ENCODE results near the gene VAC14. TPM values are rescaled to one million over a fixed set of nuclear protein-coding genes. Genes with fewer than 3 reads are reported as not detected.

VAC14 gene
- total RNA-seq, 4 donors from 2014 or later = 23.5 to 44.1 (median 29.8) TPM

GRCh38 chr16:70678121-70678897 lies 122.6 kb downstream of the VAC14 start:
- Histone ChIP-seq H3K36me3 (peaks cover 0 to 65% of the 10 kb centered on the region in 2 donors), H3K4me3 (no peak overlapping the region), H3K27me3 (no peaks in the 10 kb centered on the region), H3K9me3 (no peaks in the 10 kb centered on the region), H3K4me1 (peaks cover 0 to 75% (median 33%) of the 10 kb centered on the region in 3 donors), H3K27ac (peak overlapping the region in 3 of 4 donors; percentile 97 to 98 (median 97))
- TF ChIP-seq POLR2A (IDR thresholded peaks at IDR 0.05) = no peak
- TF ChIP-seq CTCF (IDR thresholded peaks at IDR 0.05) = no peak
- no peak for TF ChIP-seq EP300 (IDR thresholded peaks at IDR 0.05)
- no peak for TF ChIP-seq POLR2AphosphoS5 (IDR thresholded peaks at IDR 0.05)
- ATAC-seq = no peak
- 80% methylated on average over 1 of the region's 22 CpGs; no CpG with 5 or more reads in 1 of the 2 donors for WGBS, 2 donors (ENCODE audit: low coverage in 1 of 2)

GRCh38 chr16:70677499-70678120 lies 123.3 kb downstream of the VAC14 start:
- H3K4me3 ChIP-seq = no peak overlapping the region
- peaks cover 0 to 75% (median 26%) of the 10 kb centered on the region in 3 donors for H3K4me1 ChIP-seq
- no peaks in the 10 kb centered on the region for H3K27me3 ChIP-seq
- H3K9me3 ChIP-seq = no peaks in the 10 kb centered on the region
- WGBS, 2 donors (ENCODE audit: low coverage in 1 of 2) = 100% methylated on average over 3 of the region's 15 CpGs; no CpG with 5 or more reads in 1 of the 2 donors
- no peak for ATAC-seq
- H3K36me3 ChIP-seq = peaks cover 0 to 72% of the 10 kb centered on the region in 2 donors
- TF ChIP-seq CTCF (IDR thresholded peaks at IDR 0.05) (no peak), EP300 (IDR thresholded peaks at IDR 0.05) (no peak), POLR2AphosphoS5 (IDR thresholded peaks at IDR 0.05) (no peak), POLR2A (IDR thresholded peaks at IDR 0.05) (no peak)
- peak overlapping the region in 3 of 4 donors; percentile 48 to 98 (median 97) for H3K27ac ChIP-seq

GRCh38 chr16:70676675-70677498 lies 124.1 kb downstream of the VAC14 start:
- ATAC-seq = no peak
- 81 to 85% methylated on average over 4 to 6 of the region's 14 CpGs for WGBS, 2 donors (ENCODE audit: low coverage in 1 of 2)
- no peaks in the 10 kb centered on the region for H3K9me3 ChIP-seq
- peaks cover 0 to 68% (median 18%) of the 10 kb centered on the region in 3 donors for H3K4me1 ChIP-seq
- H3K27ac ChIP-seq = peak overlapping the region in 3 of 4 donors; percentile 55 to 98 (median 97)
- H3K36me3 ChIP-seq = peaks cover 0 to 78% of the 10 kb centered on the region in 2 donors
- TF ChIP-seq POLR2AphosphoS5 (IDR thresholded peaks at IDR 0.05) = no peak
- TF ChIP-seq CTCF (IDR thresholded peaks at IDR 0.05) = no peak
- no peak for TF ChIP-seq EP300 (IDR thresholded peaks at IDR 0.05)
- no peak for TF ChIP-seq POLR2A (IDR thresholded peaks at IDR 0.05)
- no peaks in the 10 kb centered on the region for H3K27me3 ChIP-seq
- H3K4me3 ChIP-seq = no peak overlapping the region

DNA sequence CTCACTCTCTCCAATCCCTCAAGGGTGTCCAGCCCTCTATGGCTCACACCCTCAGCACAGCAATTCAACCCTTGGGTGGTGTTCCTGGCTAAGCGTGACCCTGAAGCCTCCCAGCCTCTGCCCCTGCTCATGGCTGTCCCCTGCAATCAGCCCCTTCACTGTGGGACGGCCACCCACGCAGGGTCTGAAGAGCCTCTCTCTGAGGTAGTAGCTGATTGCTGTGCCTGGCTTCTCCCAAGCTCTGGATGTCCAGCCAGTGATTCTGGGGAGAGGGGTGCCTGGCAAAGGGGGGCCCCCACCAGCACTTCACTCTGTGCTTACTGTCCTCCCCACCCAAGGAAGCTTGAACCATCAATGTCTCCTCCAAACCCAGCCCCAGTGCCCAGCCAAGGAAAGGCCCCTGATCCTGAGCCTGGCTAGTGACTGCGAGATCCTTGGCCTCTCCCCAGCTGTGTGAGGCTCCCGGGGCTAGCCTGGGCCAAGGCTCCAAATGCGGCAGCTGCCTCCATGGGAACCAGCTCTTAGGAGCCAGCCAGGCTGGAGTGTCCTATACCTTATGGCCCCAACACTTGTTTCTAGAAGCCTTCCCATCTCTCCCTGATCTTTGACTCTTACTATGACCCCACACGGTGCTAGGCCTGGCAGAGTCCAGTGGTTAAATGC lies 125.0 kb downstream of the VAC14 start:
- H3K27ac ChIP-seq = peak overlapping the region in 3 of 4 donors; percentile 55 to 98 (median 97)
- TF ChIP-seq POLR2A (IDR thresholded peaks at IDR 0.05) (no peak), CTCF (IDR thresholded peaks at IDR 0.05) (no peak), EP300 (IDR thresholded peaks at IDR 0.05) (no peak), POLR2AphosphoS5 (IDR thresholded peaks at IDR 0.05) (no peak)
- no peak for ATAC-seq
- no peaks in the 10 kb centered on the region for H3K9me3 ChIP-seq
- H3K4me3 ChIP-seq = no peak overlapping the region
- WGBS, 2 donors (ENCODE audit: low coverage in 1 of 2) = 100% methylated on average over 1 of the region's 7 CpGs; no CpG with 5 or more reads in 1 of the 2 donors
- H3K4me1 ChIP-seq = peaks cover 0 to 59% (median 9%) of the 10 kb centered on the region in 3 donors
- H3K27me3 ChIP-seq = no peaks in the 10 kb centered on the region
- peaks cover 0 to 87% of the 10 kb centered on the region in 2 donors for H3K36me3 ChIP-seq
